ENCODE data around the gene SLC13A5.
A peak's percentile ranks its signal among the peaks of the same experiment; 100 is the strongest.
"Not testable (repeated sequence)": the region's sequence is repeated elsewhere in the genome, so short reads cannot be mapped to it uniquely, and the experiment has no call there.

Gene SLC13A5

GRCh38 chr17:6658411-6658810 is 54.8 kb downstream of the SLC13A5 start:
- in situ Hi-C loops (cut with MboI; ENCODE audit: low sequenced_read_pairs) = loop anchor here (25.0 kb wide), 1 partner anchor 504 kb away; no protein-coding TSS in a partner anchor
- H3K36me3 ChIP-seq (replicated peaks); H3K4me1 ChIP-seq; DNase-seq (ENCODE audit: low spot score in 2 of 2); H3K4me3 ChIP-seq; H3K9me3 ChIP-seq: not testable (repeated sequence)
- peaks cover 22% of the 10 kb centered on the region for H3K27me3 ChIP-seq (ENCODE audit: low read depth)

- in situ Hi-C loops (cut with MboI; ENCODE audit: low sequenced_read_pairs) = loop anchor here (25.0 kb wide), 1 partner anchor 505 kb away; no protein-coding TSS in a partner anchor
- no peak for DNase-seq (ENCODE audit: low spot score in 2 of 2)
- H3K9me3 ChIP-seq = no peaks in the 10 kb centered on the region
- H3K4me3 ChIP-seq = no peak overlapping the region
- H3K4me1 ChIP-seq = no peaks in the 10 kb centered on the region
- H3K36me3 ChIP-seq (replicated peaks) = no peaks in the 10 kb centered on the region
- peaks cover 22% of the 10 kb centered on the region for H3K27me3 ChIP-seq (ENCODE audit: low read depth)
Observed at GRCh38 chr17:6657633-6658287, 55.4 kb downstream of the SLC13A5 start.

GRCh38 chr17:6656797-6657632 is 56.2 kb downstream of the SLC13A5 start:
- DNase-seq (ENCODE audit: low spot score in 2 of 2); H3K4me3 ChIP-seq; H3K36me3 ChIP-seq (replicated peaks); H3K9me3 ChIP-seq; H3K4me1 ChIP-seq: not testable (repeated sequence)
- in situ Hi-C loops (cut with MboI; ENCODE audit: low sequenced_read_pairs) = loop anchor here (25.0 kb wide), 1 partner anchor 505 kb away; no protein-coding TSS in a partner anchor
- peaks cover 18% of the 10 kb centered on the region for H3K27me3 ChIP-seq (ENCODE audit: low read depth)

- H3K27me3 ChIP-seq (ENCODE audit: low read depth); H3K36me3 ChIP-seq (replicated peaks); H3K9me3 ChIP-seq; DNase-seq (ENCODE audit: low spot score in 2 of 2); H3K4me3 ChIP-seq; H3K4me1 ChIP-seq: not testable (repeated sequence)
- in situ Hi-C loops (cut with MboI; ENCODE audit: low sequenced_read_pairs) = loop anchor here (25.0 kb wide), 1 partner anchor 506 kb away; no protein-coding TSS in a partner anchor
Observed at GRCh38 chr17:6655732-6656361, 57.3 kb downstream of the SLC13A5 start.

- Histone ChIP-seq H3K27me3 (ENCODE audit: low read depth) (peaks cover 4% of the 10 kb centered on the region; the same call in 1 of the 2 replicates), H3K4me1 (peaks cover 10% of the 10 kb centered on the region), H3K9me3 (no peaks in the 10 kb centered on the region), H3K36me3 (replicated peaks) (no peaks in the 10 kb centered on the region), H3K4me3 (no peak overlapping the region)
- DNase-seq (ENCODE audit: low spot score in 2 of 2) = no peak
- in situ Hi-C loops (cut with MboI; ENCODE audit: low sequenced_read_pairs) = loop anchor here (25.0 kb wide), 1 partner anchor 507 kb away; no protein-coding TSS in a partner anchor
Observed at GRCh38 chr17:6654841-6655731, 58.1 kb downstream of the SLC13A5 start.

GRCh38 chr17:6651919-6652452 is 61.2 kb downstream of the SLC13A5 start:
- DNase-seq (ENCODE audit: low spot score in 2 of 2) = no peak
- in situ Hi-C loops (cut with MboI; ENCODE audit: low sequenced_read_pairs) = loop anchor here (25.0 kb wide), 1 partner anchor 510 kb away; no protein-coding TSS in a partner anchor
- H3K9me3 ChIP-seq = no peaks in the 10 kb centered on the region
- H3K36me3 ChIP-seq (replicated peaks) = peaks cover 20% of the 10 kb centered on the region
- H3K27me3 ChIP-seq (ENCODE audit: low read depth) = no peaks in the 10 kb centered on the region
- H3K4me3 ChIP-seq = peak overlapping the region; percentile 56
- H3K4me1 ChIP-seq = peaks cover 14% of the 10 kb centered on the region

GRCh38 chr17:6651354-6651918 is 61.7 kb downstream of the SLC13A5 start, which contains the start of the genes C17orf100 and MED31:
C17orf100 (plus strand) TSS chr17:6651762; CDS start chr17:6651914, 152 bp downstream.
MED31 (minus strand) TSS chr17:6651605; CDS start chr17:6651528, 77 bp downstream.
- peak within 1 kb of the TSS; percentile 56 for H3K4me3 ChIP-seq
- in situ Hi-C loops (cut with MboI; ENCODE audit: low sequenced_read_pairs) = loop anchor here (25.0 kb wide), 1 partner anchor 511 kb away; no protein-coding TSS in a partner anchor
- peak; percentile 89 to 97 for DNase-seq (ENCODE audit: low spot score in 2 of 2)
- H3K4me1 ChIP-seq = peaks cover 14% of the 10 kb centered on the region
- peaks cover 20% of the 10 kb centered on the region for H3K36me3 ChIP-seq (replicated peaks)
- H3K9me3 ChIP-seq = no peaks in the 10 kb centered on the region
- H3K27me3 ChIP-seq (ENCODE audit: low read depth) = no peaks in the 10 kb centered on the region

- H3K27me3 ChIP-seq (ENCODE audit: low read depth) = no peaks in the 10 kb centered on the region
- no peaks in the 10 kb centered on the region for H3K9me3 ChIP-seq
- H3K4me1 ChIP-seq = peaks cover 16% of the 10 kb centered on the region
- H3K4me3 ChIP-seq = no peak overlapping the region
- H3K36me3 ChIP-seq (replicated peaks) = peaks cover 40% of the 10 kb centered on the region
- in situ Hi-C loops (cut with MboI; ENCODE audit: low sequenced_read_pairs) = no loop called here
- no peak for DNase-seq (ENCODE audit: low spot score in 2 of 2)
Observed at GRCh38 chr17:6648181-6648580, 65.0 kb downstream of the SLC13A5 start.

- Histone ChIP-seq H3K9me3 (no peaks in the 10 kb centered on the region), H3K4me3 (no peak overlapping the region), H3K36me3 (replicated peaks) (peaks cover 41% of the 10 kb centered on the region), H3K4me1 (peaks cover 16% of the 10 kb centered on the region), H3K27me3 (ENCODE audit: low read depth) (no peaks in the 10 kb centered on the region)
- no peak for DNase-seq (ENCODE audit: low spot score in 2 of 2)
- in situ Hi-C loops (cut with MboI; ENCODE audit: low sequenced_read_pairs) = no loop called here
Observed at GRCh38 chr17:6643451-6644125, 69.6 kb downstream of the SLC13A5 start.

- H3K4me3 ChIP-seq = no peak overlapping the region
- in situ Hi-C loops (cut with MboI; ENCODE audit: low sequenced_read_pairs) = no loop called here
- DNase-seq (ENCODE audit: low spot score in 2 of 2) = no peak
Observed at GRCh38 chr17:6642592-6642991, 70.6 kb downstream of the SLC13A5 start.

GRCh38 chr17:6641247-6641863 is 71.8 kb downstream of the SLC13A5 start:
- H3K27me3 ChIP-seq (ENCODE audit: low read depth) = no peaks in the 10 kb centered on the region
- in situ Hi-C loops (cut with MboI; ENCODE audit: low sequenced_read_pairs) = no loop called here
- peak overlapping the region; percentile 77 for H3K4me3 ChIP-seq
- DNase-seq (ENCODE audit: low spot score in 2 of 2) = peak; percentile 26 to 40
- peaks cover 27% of the 10 kb centered on the region for H3K36me3 ChIP-seq (replicated peaks)
- H3K9me3 ChIP-seq = no peaks in the 10 kb centered on the region
- peaks cover 16% of the 10 kb centered on the region for H3K4me1 ChIP-seq

More at GRCh38 chr17:6642592-6642991, 70.6 kb downstream of the SLC13A5 start:
- Histone ChIP-seq H3K36me3 (replicated peaks) (peaks cover 31% of the 10 kb centered on the region), H3K27me3 (ENCODE audit: low read depth) (no peaks in the 10 kb centered on the region), H3K4me1 (peaks cover 16% of the 10 kb centered on the region), H3K9me3 (no peaks in the 10 kb centered on the region)

Data from HAP-1 (cell line).